Measurements from ENCODE around the gene NEGR1.

Gene NEGR1

DNA sequence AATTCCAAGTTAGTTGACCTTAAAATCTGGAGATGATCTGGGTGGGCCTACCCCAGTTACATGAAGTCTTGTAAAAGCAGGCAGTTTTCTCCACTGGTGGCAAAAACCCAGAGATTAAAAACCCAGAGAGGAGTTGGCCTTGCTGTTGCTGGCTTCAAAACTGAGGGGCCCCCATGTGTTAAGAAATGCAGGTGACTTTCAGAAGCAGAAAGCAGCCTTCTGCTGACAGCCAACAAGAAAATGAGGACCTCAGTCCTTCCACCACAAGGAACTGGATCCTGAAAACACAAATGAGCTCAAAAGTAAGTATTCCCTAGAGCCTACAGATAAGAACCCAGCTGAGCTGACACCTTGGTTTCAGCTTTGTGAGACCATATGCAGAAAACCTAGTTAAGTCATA, 857.8 kb downstream of the NEGR1 start:
- DNase-seq: no peak

DNA sequence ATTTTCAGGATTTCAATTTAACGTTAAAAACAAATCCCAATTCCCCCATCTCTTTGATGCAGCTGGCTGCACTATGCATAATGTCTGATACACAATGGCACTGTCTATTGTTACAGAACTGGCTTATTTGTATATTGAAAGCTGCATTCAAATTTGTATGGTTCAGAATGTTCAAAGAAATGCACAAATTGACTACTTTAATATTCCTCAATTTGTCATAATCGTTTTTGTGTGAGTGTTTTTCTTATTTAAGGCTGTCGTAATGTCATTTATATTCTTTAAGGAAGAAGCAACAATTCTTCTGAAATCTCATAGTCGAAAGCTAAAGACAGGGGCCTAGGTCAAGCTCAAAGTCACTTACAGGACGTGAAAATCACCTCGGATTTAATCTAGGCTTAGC, 860.1 kb downstream of the NEGR1 start:
- no peak for DNase-seq

GRCh38 chr1:71417421-71417820, 864.9 kb downstream of the NEGR1 start:
- DNase-seq: no peak

DNA sequence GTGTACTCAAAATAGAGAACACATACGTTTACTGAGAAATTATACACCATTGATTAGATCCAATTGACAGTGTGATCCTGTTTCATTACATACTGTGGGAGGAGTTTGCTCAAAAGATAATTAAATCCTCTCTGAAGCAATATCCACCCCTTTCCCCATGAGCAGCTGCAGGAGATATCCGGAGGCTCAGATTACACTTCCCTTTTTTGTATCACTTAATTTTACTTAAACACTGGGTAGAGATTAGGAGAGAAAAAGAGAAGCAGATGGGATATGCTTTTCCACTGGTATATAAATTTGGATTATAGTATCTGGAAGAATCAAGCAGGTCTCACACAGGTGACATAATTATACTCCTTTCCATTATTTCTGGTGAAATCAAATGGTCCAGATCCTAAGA, 868.2 kb downstream of the NEGR1 start:
- DNase-seq: no peak

DNA sequence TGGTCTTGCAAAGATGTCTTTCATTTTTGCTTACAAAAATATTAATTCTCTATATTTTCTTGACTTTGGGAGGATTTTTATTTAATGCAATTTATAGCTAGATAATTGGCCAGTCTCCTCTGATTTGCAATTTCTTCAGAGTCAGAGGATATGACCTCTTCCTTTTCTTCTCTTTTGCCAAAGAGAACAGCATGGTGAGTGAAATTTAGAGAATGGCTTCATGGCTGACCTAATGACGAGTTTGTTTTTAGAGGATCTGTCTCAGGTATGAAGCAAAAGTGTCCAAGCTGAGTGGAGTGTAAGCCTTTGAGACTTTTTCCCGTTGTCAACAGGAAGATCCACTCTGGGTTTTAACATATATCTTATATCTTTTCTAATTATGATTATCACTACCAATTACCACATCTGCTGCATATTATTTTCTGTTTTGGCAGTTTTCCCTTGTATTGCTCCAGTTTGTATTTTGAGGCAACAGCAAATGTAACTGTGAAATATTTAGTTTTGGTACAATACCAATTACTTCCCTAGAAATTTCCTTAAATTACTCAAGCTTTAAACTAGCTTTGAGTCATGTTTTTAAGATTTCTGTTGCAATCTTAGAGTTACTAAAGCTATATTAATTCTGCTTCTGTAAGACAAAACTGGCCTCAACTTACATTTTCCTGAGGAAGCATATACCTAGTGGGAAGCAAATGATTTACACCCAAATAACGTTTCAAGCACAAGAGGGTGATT, 868.7 kb downstream of the NEGR1 start:
- no peak for DNase-seq

DNA sequence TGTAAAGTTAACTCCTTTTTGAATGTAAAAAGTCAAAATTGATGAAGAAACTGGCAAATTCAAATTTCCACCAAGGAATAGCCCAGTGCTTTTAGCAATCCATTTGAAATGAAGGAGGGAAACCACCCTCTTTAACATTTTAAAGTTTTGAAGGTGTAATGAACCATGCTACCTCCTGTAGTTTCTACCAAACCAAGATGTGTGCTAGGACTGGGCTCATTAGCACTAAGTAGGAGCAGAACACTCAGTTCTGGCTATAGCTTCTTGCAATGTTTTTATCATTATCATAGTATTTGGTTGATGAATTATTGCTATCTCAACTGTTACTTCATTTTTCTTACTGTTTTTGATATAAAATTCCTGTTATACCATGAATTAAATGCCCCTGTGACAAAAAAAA, 882.3 kb downstream of the NEGR1 start:
- DNase-seq: no peak

DNA sequence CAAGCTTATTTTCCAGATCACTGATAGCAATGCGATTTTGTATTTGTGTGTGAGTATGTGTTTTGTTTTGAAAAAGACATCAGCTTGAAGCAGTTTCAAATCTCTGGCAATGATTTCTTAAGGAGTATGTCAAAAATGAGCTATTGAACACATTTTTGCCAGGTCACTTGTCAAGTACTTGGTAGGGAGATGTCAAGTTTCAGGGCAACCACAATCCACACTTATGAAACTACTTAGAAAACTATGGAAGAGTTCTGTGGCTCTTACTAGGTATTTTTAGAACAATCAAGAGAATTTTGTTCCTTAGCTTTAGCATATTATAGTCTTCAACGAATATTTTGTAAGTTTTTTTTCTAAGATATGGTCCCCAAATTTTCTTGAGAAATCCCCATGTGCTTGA, 882.7 kb downstream of the NEGR1 start:
- no peak for DNase-seq

DNA sequence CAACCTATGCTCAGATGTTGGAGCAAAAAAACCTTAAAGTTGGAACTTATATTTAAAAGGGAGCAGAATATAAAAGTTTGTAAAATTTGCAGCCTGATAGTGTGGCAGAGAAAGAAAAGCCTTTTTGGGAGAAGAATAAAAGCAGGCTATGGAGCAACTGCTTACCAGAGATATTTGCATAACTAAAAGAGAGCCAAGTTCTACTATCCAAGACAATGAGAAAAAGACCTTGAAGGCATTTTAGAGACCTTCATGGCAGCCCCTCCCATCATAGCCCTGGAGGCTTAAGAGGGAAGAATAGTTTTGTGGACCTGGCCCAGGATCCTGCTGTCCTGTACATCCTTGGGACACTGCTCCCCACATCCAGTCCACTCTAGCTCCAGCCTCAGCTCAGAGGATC, 889.0 kb downstream of the NEGR1 start:
- DNase-seq: no peak

DNA sequence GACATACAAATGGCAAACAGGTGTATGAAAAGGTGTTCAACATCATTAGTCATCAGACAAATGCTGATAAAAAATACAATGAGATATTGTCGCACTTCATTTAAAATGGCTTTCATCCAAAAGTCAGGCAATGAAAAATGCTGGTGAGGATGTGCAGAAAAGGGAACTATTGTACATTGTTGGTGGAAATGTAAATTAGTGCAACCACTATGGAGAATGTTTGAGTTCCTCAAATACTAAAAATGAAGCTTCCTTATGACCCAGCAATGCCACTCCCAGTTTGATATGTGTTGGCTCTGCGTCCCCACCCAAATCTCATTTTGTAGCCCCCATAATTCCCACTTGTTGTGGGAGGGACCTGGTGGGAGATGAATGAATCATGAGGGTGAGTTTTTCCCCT, 891.8 kb downstream of the NEGR1 start:
- DNase-seq: no peak

DNA sequence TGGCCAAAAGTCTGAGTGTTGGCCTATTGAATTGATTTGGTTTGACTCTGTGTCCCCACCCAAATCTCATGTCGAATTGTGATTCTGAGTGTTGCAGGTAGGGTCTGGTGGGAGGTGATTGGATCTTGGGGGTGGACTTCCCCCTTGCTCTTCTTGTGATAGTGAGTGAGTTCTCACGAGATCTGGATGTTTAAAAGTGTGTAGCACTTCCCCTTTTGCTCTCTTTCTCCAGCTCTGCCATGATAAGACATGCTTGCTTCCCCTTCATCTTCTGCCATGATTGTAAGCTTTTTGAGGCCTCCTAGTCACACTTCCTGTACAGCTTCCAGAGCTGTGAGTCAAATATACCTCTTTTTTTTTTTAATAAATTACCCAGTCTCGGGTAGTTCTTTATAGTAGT, 904.5 kb downstream of the NEGR1 start:
- DNase-seq: no peak

GRCh38 chr1:71372496-71372895, 909.8 kb downstream of the NEGR1 start:
- DNase-seq: no peak

DNA sequence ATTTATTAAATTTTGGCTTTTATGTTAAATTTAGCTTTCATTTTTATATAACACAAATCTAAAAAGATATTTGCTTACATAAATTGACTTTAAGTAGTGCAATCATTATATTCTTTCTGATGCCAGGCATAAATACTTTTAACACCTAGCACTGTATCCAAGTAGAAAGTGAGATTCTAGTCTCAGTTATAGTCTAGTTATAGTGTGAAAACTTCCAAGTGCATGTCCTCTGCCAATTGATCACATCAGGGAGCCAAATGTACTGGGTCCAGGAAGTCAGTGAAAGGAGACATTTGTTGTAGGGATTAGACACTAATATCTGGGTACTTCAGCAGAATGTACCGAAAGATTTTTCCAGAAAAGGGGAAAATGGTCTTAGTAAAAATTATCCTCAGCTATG, 910.8 kb downstream of the NEGR1 start:
- DNase-seq: no peak

DNA sequence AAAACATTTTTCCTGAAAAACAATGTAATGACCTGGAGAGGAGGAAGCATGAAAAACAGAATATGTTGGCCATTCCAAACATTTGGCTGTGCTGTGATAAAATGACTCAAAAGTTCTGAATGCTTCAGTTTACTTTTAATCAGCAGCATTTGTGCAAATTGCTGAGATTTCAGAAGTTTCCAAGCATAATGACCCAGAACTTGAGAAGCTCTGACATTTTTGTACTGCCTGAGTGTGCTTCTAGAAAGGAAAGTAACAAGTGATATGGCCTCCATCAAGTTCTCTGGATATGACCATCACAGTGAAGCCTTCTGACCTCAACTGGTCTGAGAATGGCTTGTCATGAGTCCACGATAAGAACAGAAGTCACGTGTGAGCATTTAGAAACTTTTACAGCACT, 918.1 kb downstream of the NEGR1 start:
- no peak for DNase-seq

GRCh38 chr1:71362691-71363090, 919.6 kb downstream of the NEGR1 start:
- no peak for DNase-seq

DNA sequence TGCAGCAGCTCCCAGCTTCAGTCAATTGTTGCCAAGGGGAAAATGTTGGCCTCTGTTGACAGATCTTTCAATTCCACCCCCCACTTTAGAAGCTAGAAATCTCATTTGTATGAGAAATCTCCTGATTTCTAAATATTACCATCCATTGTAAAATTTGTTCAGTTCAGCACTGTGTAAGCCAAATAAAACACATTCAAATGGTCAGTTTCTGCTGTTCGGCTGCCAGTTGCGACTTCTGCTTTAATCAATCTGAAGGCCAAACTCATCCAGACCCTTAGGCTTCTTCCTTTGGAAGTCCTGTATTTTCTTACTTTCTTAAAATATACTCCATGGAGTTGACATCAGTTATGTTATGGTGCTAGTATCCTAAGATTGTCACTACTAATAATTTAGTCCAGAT, 920.3 kb downstream of the NEGR1 start:
- no peak for DNase-seq

- no peak for DNase-seq
Observed at GRCh38 chr1:71357708-71358107, 924.6 kb downstream of the NEGR1 start.

DNA sequence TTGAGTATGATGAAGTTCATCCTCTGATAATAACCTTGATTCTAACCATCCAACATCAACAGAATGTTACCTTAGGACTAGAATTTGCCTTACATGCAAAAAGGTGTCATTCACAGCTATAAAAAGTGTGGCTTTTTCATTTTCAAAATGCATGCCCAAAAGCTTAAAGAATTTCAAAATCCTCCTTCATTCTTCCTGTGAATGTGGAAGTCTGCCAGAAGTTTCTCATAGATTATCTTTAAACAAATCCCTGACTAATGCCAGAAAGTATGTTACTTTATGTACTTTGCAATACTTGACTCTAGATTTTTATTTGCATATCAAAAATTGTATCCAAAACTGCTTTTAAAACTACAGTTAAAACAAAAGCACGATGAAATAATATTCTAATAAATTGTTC, 930.9 kb downstream of the NEGR1 start:
- no peak for DNase-seq

- DNase-seq: no peak
Observed at GRCh38 chr1:71350805-71351204, 931.5 kb downstream of the NEGR1 start.

- DNase-seq: no peak
Observed at GRCh38 chr1:71350330-71350729, 932.0 kb downstream of the NEGR1 start.

Measured in activated CD4-positive, alpha-beta T cell treated with anti-CD3 and anti-CD28 coated beads, Interleukin-2, amount 50 U/mL, for 48 hours (primary cell).